A673 (cell line): ENCODE measurements around the gene CDH4. TPM values are rescaled to one million over a fixed set of nuclear protein-coding genes. Genes with fewer than 3 reads are reported as not detected.

Experiments
- BruUV-seq: library from RNA; stranded (reverse); fragments of 400-500 nt; replicated peaks from 2 replicates; lab custom pipeline; 2021; lab: Mats Ljungman, UMichigan
- CTCF ChIA-PET: fragments of 300-600 bp; sonication (Branson Sonifier 250); formaldehyde crosslinking; loops from one replicate; lab custom pipeline; 2022; ENCODE audit warnings: antibody characterized with exemption; lab: Charles Lee
- POLR2A ChIA-PET: fragments of 300-600 bp; sonication (Branson Sonifier 250); formaldehyde crosslinking; loops from one replicate; lab custom pipeline; 2022; ENCODE audit warnings: antibody characterized with exemption; ENCODE audit not compliant: low non-redundant PET; lab: Charles Lee
- DNase-seq: peaks from one replicate; pipeline ENCODE4 v3.0.0-alpha.2; 2015; ENCODE audit warnings: low spot score
- H3K27ac ChIP-seq: fragments of 200-600 bp; sonication (generic); 2 replicates; pipeline ENCODE4 v1.5.1; 2016; ENCODE audit warnings: mixed run types, low read depth, mild to moderate bottlenecking, mixed read lengths, antibody characterized with exemption, low read length; ENCODE audit not compliant: poor library complexity, severe bottlenecking
- H3K27me3 ChIP-seq: fragments of 200-600 bp; sonication (generic); replicated peaks from 2 replicates; pipeline ENCODE4 v1.6.1; 2017; ENCODE audit warnings: mixed run types, low read depth, mild to moderate bottlenecking, mixed read lengths, antibody characterized with exemption, low read length; ENCODE audit not compliant: insufficient read depth, poor library complexity
- H3K36me3 ChIP-seq: fragments of 200-600 bp; sonication (generic); 2 replicates; pipeline ENCODE4 v1.6.1; 2016; ENCODE audit warnings: mixed run types, mild to moderate bottlenecking, mixed read lengths, antibody characterized with exemption, low read length; ENCODE audit not compliant: insufficient read depth, poor library complexity, severe bottlenecking
- H3K4me1 ChIP-seq: fragments of 200-600 bp; sonication (generic); 2 replicates; pipeline ENCODE4 v1.6.1; 2017; ENCODE audit warnings: mixed run types, mild to moderate bottlenecking, mixed read lengths, antibody characterized with exemption, low read length; ENCODE audit not compliant: insufficient read depth, poor library complexity, severe bottlenecking
- H3K4me3 ChIP-seq: fragments of 200-600 bp; sonication (generic); 2 replicates; pipeline ENCODE4 v1.5.1; 2016; ENCODE audit warnings: low read depth, mixed run types, mild to moderate bottlenecking, mixed read lengths, low read length; ENCODE audit not compliant: poor library complexity, severe bottlenecking
- H3K9me3 ChIP-seq: fragments of 200-600 bp; sonication (generic); 2 replicates; pipeline ENCODE4 v1.6.1; 2016; ENCODE audit warnings: mixed run types, low read depth, mild to moderate bottlenecking, mixed read lengths, antibody characterized with exemption, low read length; ENCODE audit not compliant: poor library complexity, severe bottlenecking
- EZH2 ChIP-seq: fragments of 200-600 bp; sonication (generic); IDR thresholded peaks from 2 replicates; pipeline ENCODE4 v1.6.1; 2017; ENCODE audit warnings: borderline replicate concordance, low read depth, mild to moderate bottlenecking, mixed read lengths, antibody characterized with exemption, low read length; ENCODE audit not compliant: poor library complexity, severe bottlenecking
- intact Hi-C: fragments of 100-400 bp; cut with micrococcal nuclease; formaldehyde crosslinking; loops from one replicate; pipeline ENCODE4 v1.10.0; 2022; ENCODE audit not compliant: unreplicated experiment
- total RNA-seq: library from RNA; stranded (reverse); gene quantifications from 2 replicates; pipeline ENCODE4 v1.2.3, GENCODE V29; 2021
- TF ChIP-seq, protein P1 (sequence below): fragments of 300-800, 200-600 bp; sonication (generic); conservative IDR thresholded peaks from 2 replicates; pipeline ENCODE4 v1.5.1; 2017; ENCODE audit warnings: low read depth, mild to moderate bottlenecking, antibody characterized with exemption, low read length, moderate library complexity, mixed read lengths

CDH4 gene
- total RNA-seq, 1 experiment from 2014 or later: 8.3 TPM

DNA sequence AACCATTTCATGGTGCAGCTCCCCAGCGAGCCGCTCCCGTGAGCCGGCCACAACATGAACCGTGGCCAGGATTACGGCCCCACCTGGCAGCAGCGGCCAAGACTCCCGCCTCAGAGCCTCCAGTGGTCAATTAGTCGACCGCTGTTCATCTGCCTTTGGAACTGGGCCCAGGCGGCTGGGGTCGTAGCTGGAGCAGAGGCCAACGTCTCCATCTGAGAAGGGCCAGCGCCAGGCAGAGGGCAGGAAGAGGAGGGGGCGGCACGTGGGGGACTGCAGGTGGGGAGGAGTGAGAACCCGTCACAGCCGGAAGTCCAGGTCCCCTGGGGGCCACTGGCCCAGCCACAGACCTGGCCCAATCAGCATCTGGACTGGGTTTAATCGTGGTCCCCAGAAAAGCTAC, 629.4 kb downstream of the CDH4 start:
- Histone ChIP-seq H3K4me1 (no peaks in the 10 kb centered on the region), H3K9me3 (no peaks in the 10 kb centered on the region), H3K36me3 (no peaks in the 10 kb centered on the region), H3K27me3 (peaks cover 8% of the 10 kb centered on the region), H3K27ac (no peak overlapping the region), H3K4me3 (no peak overlapping the region)
- intact Hi-C loops: no loop called here
- BruUV-seq: no TSS peak
- no peak for TF ChIP-seq EZH2
- TF ChIP-seq, protein P1, sequence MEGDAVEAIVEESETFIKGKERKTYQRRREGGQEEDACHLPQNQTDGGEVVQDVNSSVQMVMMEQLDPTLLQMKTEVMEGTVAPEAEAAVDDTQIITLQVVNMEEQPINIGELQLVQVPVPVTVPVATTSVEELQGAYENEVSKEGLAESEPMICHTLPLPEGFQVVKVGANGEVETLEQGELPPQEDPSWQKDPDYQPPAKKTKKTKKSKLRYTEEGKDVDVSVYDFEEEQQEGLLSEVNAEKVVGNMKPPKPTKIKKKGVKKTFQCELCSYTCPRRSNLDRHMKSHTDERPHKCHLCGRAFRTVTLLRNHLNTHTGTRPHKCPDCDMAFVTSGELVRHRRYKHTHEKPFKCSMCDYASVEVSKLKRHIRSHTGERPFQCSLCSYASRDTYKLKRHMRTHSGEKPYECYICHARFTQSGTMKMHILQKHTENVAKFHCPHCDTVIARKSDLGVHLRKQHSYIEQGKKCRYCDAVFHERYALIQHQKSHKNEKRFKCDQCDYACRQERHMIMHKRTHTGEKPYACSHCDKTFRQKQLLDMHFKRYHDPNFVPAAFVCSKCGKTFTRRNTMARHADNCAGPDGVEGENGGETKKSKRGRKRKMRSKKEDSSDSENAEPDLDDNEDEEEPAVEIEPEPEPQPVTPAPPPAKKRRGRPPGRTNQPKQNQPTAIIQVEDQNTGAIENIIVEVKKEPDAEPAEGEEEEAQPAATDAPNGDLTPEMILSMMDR: no peak
- CTCF ChIA-PET: no interaction called here
- POLR2A ChIA-PET: no interaction called here
- no peak for DNase-seq

DNA sequence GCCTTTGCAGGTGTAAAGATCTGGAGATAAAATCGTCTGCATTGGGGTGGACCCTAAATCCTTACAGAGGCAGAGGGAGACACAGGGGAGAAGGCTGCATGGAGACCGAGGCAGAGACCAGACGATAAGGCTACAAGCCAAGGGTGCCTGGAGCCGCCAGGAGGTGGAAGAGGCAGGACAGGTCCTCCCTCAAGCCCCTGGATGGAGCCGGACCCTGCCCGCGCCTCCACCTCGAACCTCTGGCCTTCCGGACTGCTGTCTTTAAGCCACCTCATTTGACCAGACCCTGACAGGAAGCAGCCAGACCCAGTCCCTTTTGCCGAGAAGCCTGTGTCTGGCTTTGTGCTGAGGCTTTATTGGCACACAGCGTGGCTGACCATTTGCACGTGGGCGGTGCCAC, 629.8 kb downstream of the CDH4 start:
- Histone ChIP-seq H3K4me3 (no peak overlapping the region), H3K9me3 (no peaks in the 10 kb centered on the region), H3K4me1 (no peaks in the 10 kb centered on the region), H3K27me3 (peaks cover 8% of the 10 kb centered on the region), H3K27ac (no peak overlapping the region), H3K36me3 (no peaks in the 10 kb centered on the region)
- DNase-seq: no peak
- intact Hi-C loops: no loop called here
- TF ChIP-seq EZH2: no peak
- TF ChIP-seq, protein P1: no peak
- POLR2A ChIA-PET: no interaction called here
- CTCF ChIA-PET: no interaction called here
- no TSS peak for BruUV-seq

DNA sequence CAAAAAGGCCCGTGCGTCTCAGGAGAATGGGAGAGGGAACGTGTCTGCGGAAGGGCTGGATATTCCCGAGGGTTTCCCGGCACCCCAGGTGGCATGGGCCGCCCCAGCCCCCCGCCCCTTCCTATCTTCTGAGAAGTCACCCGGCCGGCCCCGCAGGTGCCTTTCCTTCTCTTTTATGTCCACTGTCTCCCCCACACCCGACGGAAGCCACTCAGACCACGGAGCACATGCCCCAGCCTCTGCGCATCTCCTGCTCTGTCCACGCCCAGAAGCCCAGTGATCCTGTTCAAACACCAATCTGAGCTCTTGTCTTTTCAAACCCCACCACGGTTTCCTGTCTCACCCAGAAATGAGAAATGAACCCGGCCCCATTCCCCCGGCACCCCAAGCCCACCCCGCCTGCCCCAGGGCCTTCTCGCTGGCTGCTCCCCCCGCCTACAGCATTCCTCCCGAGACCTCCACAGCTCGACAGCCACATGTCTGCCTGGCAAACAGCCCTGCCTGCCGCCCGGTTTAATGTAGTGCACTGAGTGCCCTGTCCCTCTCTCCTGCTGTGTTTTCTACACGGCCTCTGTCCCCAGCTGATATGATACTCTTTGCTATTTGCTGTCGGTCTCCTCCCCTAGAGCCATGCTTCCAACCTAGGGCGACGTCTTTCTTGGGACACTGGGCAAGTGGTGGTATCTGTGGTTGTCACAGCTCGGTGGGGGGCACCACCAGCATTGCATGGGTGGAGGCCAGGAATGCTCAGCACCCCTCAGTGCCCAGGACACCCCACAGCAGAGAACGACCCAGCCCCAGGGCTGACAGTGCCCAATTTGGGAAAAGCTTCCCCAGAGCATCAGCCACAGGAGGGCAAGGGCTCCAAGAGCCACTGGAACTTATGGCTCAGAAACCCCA, 630.9 kb downstream of the CDH4 start:
- intact Hi-C loops: no loop called here
- BruUV-seq: no TSS peak
- no peak for TF ChIP-seq EZH2
- TF ChIP-seq, protein P1: no peak

More for the DNA sequence above, 630.9 kb downstream of the CDH4 start:
- DNase-seq: no peak
- POLR2A ChIA-PET: no interaction called here
- Histone ChIP-seq H3K27me3 (peaks cover 8% of the 10 kb centered on the region), H3K4me3 (no peak overlapping the region), H3K36me3 (no peaks in the 10 kb centered on the region), H3K9me3 (no peaks in the 10 kb centered on the region), H3K4me1 (no peaks in the 10 kb centered on the region), H3K27ac (no peak overlapping the region)
- CTCF ChIA-PET: no interaction called here
